Cerebellar nuclear complex (tissue), 1 donor: ENCODE results near the gene INF2.
"Not testable (repeated sequence)": the region's sequence is repeated elsewhere in the genome, so short reads cannot be mapped to it uniquely, and the experiment has no call there.

ENCODE experiments used
- DNase-seq, 2 experiments: peaks; one replicate each; lab custom pipeline; 2025; lab: John Stamatoyannopoulos, UW

The INF2 gene

GRCh38 chr14:104735830-104736642, 46.6 kb downstream of the INF2 start:
- DNase-seq: no peak

- no peak for DNase-seq
Observed at GRCh38 chr14:104738375-104739019, 49.1 kb downstream of the INF2 start.

- no peak for DNase-seq
Observed at GRCh38 chr14:104739026-104739425, 49.6 kb downstream of the INF2 start.

GRCh38 chr14:104739546-104740516, 50.4 kb downstream of the INF2 start:
- DNase-seq: no peak

GRCh38 chr14:104741108-104741802, 51.8 kb downstream of the INF2 start:
- DNase-seq: no peak

- no peak for DNase-seq
Observed at GRCh38 chr14:104741803-104742251, 52.4 kb downstream of the INF2 start.

- no peak for DNase-seq
Observed at GRCh38 chr14:104742586-104743455, 53.4 kb downstream of the INF2 start.

GRCh38 chr14:104743461-104744380, 54.3 kb downstream of the INF2 start:
- DNase-seq: no peak

GRCh38 chr14:104744484-104744883, 55.1 kb downstream of the INF2 start:
- no peak for DNase-seq

- DNase-seq: no peak
Observed at GRCh38 chr14:104745431-104745830, 56.0 kb downstream of the INF2 start.

- DNase-seq: no peak
Observed at GRCh38 chr14:104746071-104746545, 56.7 kb downstream of the INF2 start.

- no peak for DNase-seq
Observed at GRCh38 chr14:104746934-104747481, 57.6 kb downstream of the INF2 start.

GRCh38 chr14:104747876-104748275, 58.5 kb downstream of the INF2 start:
- DNase-seq: no peak

- no peak for DNase-seq
Observed at GRCh38 chr14:104749111-104749649, 59.8 kb downstream of the INF2 start.

GRCh38 chr14:104750056-104750752, 60.8 kb downstream of the INF2 start:
- no peak for DNase-seq

- DNase-seq: not testable (repeated sequence)
Observed at GRCh38 chr14:104750753-104751057, 61.3 kb downstream of the INF2 start.

- no peak for DNase-seq
Observed at GRCh38 chr14:104751539-104752422, 62.4 kb downstream of the INF2 start.
